DND-41 (cell line): ENCODE data around the gene NUP85.

Experiments
- ATAC-seq: fragments of 200-7000 bp; cut with Tn5 transposase; 3 replicates; pipeline ENCODE4 v1.9.1; 2021; ENCODE audit warnings: low read depth; ENCODE audit not compliant: insufficient read depth
- DNase-seq: peaks from one replicate; pipeline ENCODE4 v3.0.0-alpha.2; 2020
- H2AFZ ChIP-seq: 2 replicates; pipeline ENCODE4 v1.6.0; 2012; ENCODE audit warnings: low read depth, low read length
- H3K27ac ChIP-seq: 2 replicates; pipeline ENCODE4 v1.5.1; 2012; ENCODE audit warnings: low read length, inconsistent platforms
- H3K27me3 ChIP-seq: fragments of 200-600 bp; sonication (generic); 2 replicates; pipeline ENCODE4 v1.6.0; 2012; ENCODE audit warnings: low read length, mild to moderate bottlenecking, inconsistent platforms; ENCODE audit not compliant: insufficient read depth, poor library complexity
- H3K36me3 ChIP-seq: 2 replicates; pipeline ENCODE4 v1.5.1; 2012; ENCODE audit warnings: low read length, inconsistent platforms; ENCODE audit not compliant: insufficient read depth
- H3K4me1 ChIP-seq: 2 replicates; pipeline ENCODE4 v1.5.1; 2012; ENCODE audit warnings: mild to moderate bottlenecking, low read length; ENCODE audit not compliant: insufficient read depth
- H3K4me2 ChIP-seq: 2 replicates; pipeline ENCODE4 v1.6.0; 2012; ENCODE audit warnings: mild to moderate bottlenecking, moderate library complexity, low read length, inconsistent platforms; ENCODE audit not compliant: insufficient read depth
- H3K4me3 ChIP-seq, 2 experiments: fragments of 200-600 bp in 1 of 2; shearing (Covaris generic) in 1 of 2; 2 replicates each; pipeline ENCODE4 v1.5.1; 2012 to 2016; ENCODE audit warnings: inconsistent platforms in 2 of 2, low read length in 2 of 2, mild to moderate bottlenecking in 2 of 2, low read depth in 1 of 2, moderate library complexity in 1 of 2
- H3K79me2 ChIP-seq: 2 replicates; pipeline ENCODE4 v1.6.0; 2012; ENCODE audit warnings: low read length, inconsistent platforms; ENCODE audit not compliant: insufficient read depth
- H3K9ac ChIP-seq: 2 replicates; pipeline ENCODE4 v1.6.0; 2012; ENCODE audit warnings: low read depth, mild to moderate bottlenecking, inconsistent platforms, low read length, moderate library complexity
- H3K9me3 ChIP-seq: 2 replicates; pipeline ENCODE4 v1.5.1; 2012; ENCODE audit warnings: low read length, moderate library complexity, mild to moderate bottlenecking, inconsistent platforms; ENCODE audit not compliant: insufficient read depth, severe bottlenecking
- H4K20me1 ChIP-seq: 2 replicates; pipeline ENCODE4 v1.6.0; 2012; ENCODE audit warnings: low read length; ENCODE audit not compliant: insufficient read depth
- CTCF ChIP-seq: IDR thresholded peaks from 2 replicates; pipeline ENCODE4 v1.5.1; 2012; ENCODE audit warnings: borderline replicate concordance, low read length, moderate library complexity, mild to moderate bottlenecking; ENCODE audit not compliant: poor library complexity, severe bottlenecking; ENCODE audit errors: extremely low read depth
- EZH2 ChIP-seq: IDR thresholded peaks from 3 replicates; pipeline ENCODE4 v1.6.1; 2012; ENCODE audit warnings: borderline replicate concordance, low read depth, mild to moderate bottlenecking, moderate library complexity, low read length, inconsistent platforms; ENCODE audit not compliant: severe bottlenecking

Gene NUP85

GRCh38 chr17:75245011-75245410, 39.5 kb downstream of the NUP85 start:
- H3K4me3 ChIP-seq: no peak overlapping the region
- ATAC-seq (no peak), DNase-seq (no peak)
- H3K36me3 ChIP-seq: peaks cover 74% of the 10 kb centered on the region
- no peak overlapping the region for H3K4me2 ChIP-seq
- H3K9ac ChIP-seq: no peak overlapping the region
- no peak for TF ChIP-seq CTCF
- TF ChIP-seq EZH2: no peak
- H3K27me3 ChIP-seq: no peaks in the 10 kb centered on the region
- peaks cover 14% of the 10 kb centered on the region for H4K20me1 ChIP-seq
- no peak overlapping the region for H3K27ac ChIP-seq
- no peaks in the 10 kb centered on the region for H3K4me1 ChIP-seq
- H3K79me2 ChIP-seq: peaks cover 28% of the 10 kb centered on the region
- no peaks in the 10 kb centered on the region for H3K9me3 ChIP-seq
- no peak overlapping the region for H2AFZ ChIP-seq

- DNase-seq (no peak), ATAC-seq (no peak)
- H3K27me3 ChIP-seq: no peaks in the 10 kb centered on the region
- H3K9ac ChIP-seq: no peak overlapping the region
- H3K4me2 ChIP-seq: no peak overlapping the region
- no peak overlapping the region for H3K4me3 ChIP-seq
- no peak overlapping the region for H2AFZ ChIP-seq
- H3K9me3 ChIP-seq: no peaks in the 10 kb centered on the region
- TF ChIP-seq EZH2: no peak
- no peak for TF ChIP-seq CTCF
- H3K27ac ChIP-seq: no peak overlapping the region
- H3K36me3 ChIP-seq: peaks cover 60% of the 10 kb centered on the region
- H4K20me1 ChIP-seq: peaks cover 18% of the 10 kb centered on the region
- peaks cover 41% of the 10 kb centered on the region for H3K79me2 ChIP-seq
- no peaks in the 10 kb centered on the region for H3K4me1 ChIP-seq
Observed at GRCh38 chr17:75246404-75246803, 40.9 kb downstream of the NUP85 start.

GRCh38 chr17:75249564-75249963, 44.1 kb downstream of the NUP85 start:
- H3K4me3 ChIP-seq: no peak overlapping the region
- H4K20me1 ChIP-seq: peaks cover 18% of the 10 kb centered on the region
- no peaks in the 10 kb centered on the region for H3K9me3 ChIP-seq
- DNase-seq: no peak
- no peaks in the 10 kb centered on the region for H3K27me3 ChIP-seq
- peaks cover 61% of the 10 kb centered on the region for H3K79me2 ChIP-seq
- no peak overlapping the region for H3K4me2 ChIP-seq
- no peak overlapping the region for H3K9ac ChIP-seq
- peaks cover 29% of the 10 kb centered on the region for H3K36me3 ChIP-seq
- no peak overlapping the region for H2AFZ ChIP-seq
- TF ChIP-seq CTCF: no peak
- TF ChIP-seq EZH2: no peak
- H3K27ac ChIP-seq: no peak overlapping the region
- no peak for ATAC-seq
- no peaks in the 10 kb centered on the region for H3K4me1 ChIP-seq

GRCh38 chr17:75250009-75250471, 44.6 kb downstream of the NUP85 start:
- H3K27ac ChIP-seq: no peak overlapping the region
- H3K9ac ChIP-seq: no peak overlapping the region
- no peak overlapping the region for H3K4me2 ChIP-seq
- H3K79me2 ChIP-seq: peaks cover 63% of the 10 kb centered on the region
- no peak for ATAC-seq
- no peaks in the 10 kb centered on the region for H3K4me1 ChIP-seq
- no peaks in the 10 kb centered on the region for H3K27me3 ChIP-seq
- no peak for TF ChIP-seq CTCF
- no peak for TF ChIP-seq EZH2
- peaks cover 18% of the 10 kb centered on the region for H4K20me1 ChIP-seq
- no peaks in the 10 kb centered on the region for H3K9me3 ChIP-seq
- no peak overlapping the region for H2AFZ ChIP-seq
- no peak for DNase-seq
- no peak overlapping the region for H3K4me3 ChIP-seq
- peaks cover 24% of the 10 kb centered on the region for H3K36me3 ChIP-seq
